ENCODE measurements around the gene ANKRD44. TPM values are rescaled to one million over a fixed set of nuclear protein-coding genes. Genes with fewer than 3 reads are reported as not detected.

Gene ANKRD44
- total RNA-seq, 6 experiments from 2014 or later, result 3.8 to 5.7 (median 4.7) TPM

DNA sequence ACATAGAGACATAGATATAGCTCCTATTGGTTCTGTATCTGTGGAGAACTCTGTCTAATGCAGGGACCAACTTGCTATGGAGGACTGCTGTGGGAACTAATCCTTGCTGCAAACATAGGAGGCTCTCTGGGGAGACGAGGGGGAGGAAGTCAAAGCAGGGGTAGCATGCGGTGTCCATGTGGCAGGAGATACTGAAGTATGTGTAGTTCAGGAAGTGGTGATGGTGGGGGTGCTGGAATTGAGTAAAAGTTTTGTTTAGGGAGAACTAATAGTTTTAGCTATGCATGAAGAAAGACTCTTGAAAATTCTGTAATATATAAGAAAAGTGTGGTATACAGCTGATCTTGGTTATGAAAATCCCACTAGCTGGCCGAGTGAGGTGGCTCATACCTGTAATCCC, 62.0 kb downstream of the ANKRD44 start:
- Mint-ChIP-seq H3K9me3 (no peaks in the 10 kb centered on the region), H3K36me3 (ENCODE audit: low read depth) (no peaks in the 10 kb centered on the region), H3K4me3 (no peak overlapping the region), H3K4me1 (ENCODE audit: low read depth) (peaks cover 8% of the 10 kb centered on the region), H3K27ac (no peak overlapping the region), H3K27me3 (ENCODE audit: insufficient read depth) (no peaks in the 10 kb centered on the region)
- no peak for DNase-seq
- TF ChIP-seq, protein P1, sequence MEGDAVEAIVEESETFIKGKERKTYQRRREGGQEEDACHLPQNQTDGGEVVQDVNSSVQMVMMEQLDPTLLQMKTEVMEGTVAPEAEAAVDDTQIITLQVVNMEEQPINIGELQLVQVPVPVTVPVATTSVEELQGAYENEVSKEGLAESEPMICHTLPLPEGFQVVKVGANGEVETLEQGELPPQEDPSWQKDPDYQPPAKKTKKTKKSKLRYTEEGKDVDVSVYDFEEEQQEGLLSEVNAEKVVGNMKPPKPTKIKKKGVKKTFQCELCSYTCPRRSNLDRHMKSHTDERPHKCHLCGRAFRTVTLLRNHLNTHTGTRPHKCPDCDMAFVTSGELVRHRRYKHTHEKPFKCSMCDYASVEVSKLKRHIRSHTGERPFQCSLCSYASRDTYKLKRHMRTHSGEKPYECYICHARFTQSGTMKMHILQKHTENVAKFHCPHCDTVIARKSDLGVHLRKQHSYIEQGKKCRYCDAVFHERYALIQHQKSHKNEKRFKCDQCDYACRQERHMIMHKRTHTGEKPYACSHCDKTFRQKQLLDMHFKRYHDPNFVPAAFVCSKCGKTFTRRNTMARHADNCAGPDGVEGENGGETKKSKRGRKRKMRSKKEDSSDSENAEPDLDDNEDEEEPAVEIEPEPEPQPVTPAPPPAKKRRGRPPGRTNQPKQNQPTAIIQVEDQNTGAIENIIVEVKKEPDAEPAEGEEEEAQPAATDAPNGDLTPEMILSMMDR (IDR thresholded peaks at IDR 0.05), result no peak

DNA sequence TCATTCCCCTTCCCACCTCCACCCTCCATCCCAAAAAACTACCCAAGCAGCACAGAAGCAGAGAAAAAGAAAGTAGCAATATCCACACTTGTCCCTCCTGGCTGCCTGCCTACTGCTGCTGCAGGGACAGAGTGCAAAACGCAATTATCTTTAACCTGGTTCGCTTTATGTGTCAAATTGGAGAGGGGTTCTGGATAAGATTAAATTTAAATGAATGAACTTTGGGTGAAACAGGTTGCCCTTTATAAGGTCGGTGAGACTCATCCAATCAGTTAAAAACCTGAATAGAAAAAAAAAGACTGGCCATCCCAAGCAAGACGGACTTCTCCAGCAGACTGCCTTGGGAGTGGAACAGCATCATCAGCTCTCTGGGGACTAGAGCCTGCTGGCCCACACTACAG, 62.6 kb downstream of the ANKRD44 start:
- Mint-ChIP-seq H3K27me3 (ENCODE audit: insufficient read depth) (no peaks in the 10 kb centered on the region), H3K4me3 (no peak overlapping the region), H3K4me1 (ENCODE audit: low read depth) (peaks cover 8% of the 10 kb centered on the region)

DNA sequence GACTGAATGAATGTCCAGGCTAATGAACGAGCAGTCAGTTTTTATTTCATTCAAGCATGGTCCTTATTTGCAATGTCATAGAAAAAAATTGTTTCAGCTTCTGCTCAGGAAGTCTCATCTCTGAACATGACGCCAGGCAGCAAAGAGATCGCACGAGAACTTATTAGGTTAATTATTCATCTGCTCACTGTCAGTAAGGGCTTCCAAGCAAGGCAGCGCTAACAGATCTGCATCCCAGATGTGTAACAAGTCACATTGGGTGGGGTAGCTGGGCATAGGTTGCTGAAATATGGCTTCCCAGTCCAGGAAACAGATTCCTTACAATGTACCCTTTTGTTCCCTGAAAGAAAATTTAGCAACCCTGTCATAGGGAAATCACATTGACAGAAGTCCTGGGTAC, 63.5 kb downstream of the ANKRD44 start:
- Mint-ChIP-seq H3K27me3 (ENCODE audit: insufficient read depth) (no peaks in the 10 kb centered on the region), H3K27ac (no peak overlapping the region), H3K4me1 (ENCODE audit: low read depth) (peaks cover 8% of the 10 kb centered on the region), H3K36me3 (ENCODE audit: low read depth) (no peaks in the 10 kb centered on the region), H3K9me3 (no peaks in the 10 kb centered on the region), H3K4me3 (no peak overlapping the region)
- no peak for DNase-seq
- TF ChIP-seq, protein P1 (IDR thresholded peaks at IDR 0.05), result no peak

More for the DNA sequence above, 62.6 kb downstream of the ANKRD44 start:
- Mint-ChIP-seq H3K27ac (no peak overlapping the region), H3K36me3 (ENCODE audit: low read depth) (no peaks in the 10 kb centered on the region), H3K9me3 (no peaks in the 10 kb centered on the region)
- TF ChIP-seq, protein P1 (IDR thresholded peaks at IDR 0.05), result no peak
- no peak for DNase-seq

DNA sequence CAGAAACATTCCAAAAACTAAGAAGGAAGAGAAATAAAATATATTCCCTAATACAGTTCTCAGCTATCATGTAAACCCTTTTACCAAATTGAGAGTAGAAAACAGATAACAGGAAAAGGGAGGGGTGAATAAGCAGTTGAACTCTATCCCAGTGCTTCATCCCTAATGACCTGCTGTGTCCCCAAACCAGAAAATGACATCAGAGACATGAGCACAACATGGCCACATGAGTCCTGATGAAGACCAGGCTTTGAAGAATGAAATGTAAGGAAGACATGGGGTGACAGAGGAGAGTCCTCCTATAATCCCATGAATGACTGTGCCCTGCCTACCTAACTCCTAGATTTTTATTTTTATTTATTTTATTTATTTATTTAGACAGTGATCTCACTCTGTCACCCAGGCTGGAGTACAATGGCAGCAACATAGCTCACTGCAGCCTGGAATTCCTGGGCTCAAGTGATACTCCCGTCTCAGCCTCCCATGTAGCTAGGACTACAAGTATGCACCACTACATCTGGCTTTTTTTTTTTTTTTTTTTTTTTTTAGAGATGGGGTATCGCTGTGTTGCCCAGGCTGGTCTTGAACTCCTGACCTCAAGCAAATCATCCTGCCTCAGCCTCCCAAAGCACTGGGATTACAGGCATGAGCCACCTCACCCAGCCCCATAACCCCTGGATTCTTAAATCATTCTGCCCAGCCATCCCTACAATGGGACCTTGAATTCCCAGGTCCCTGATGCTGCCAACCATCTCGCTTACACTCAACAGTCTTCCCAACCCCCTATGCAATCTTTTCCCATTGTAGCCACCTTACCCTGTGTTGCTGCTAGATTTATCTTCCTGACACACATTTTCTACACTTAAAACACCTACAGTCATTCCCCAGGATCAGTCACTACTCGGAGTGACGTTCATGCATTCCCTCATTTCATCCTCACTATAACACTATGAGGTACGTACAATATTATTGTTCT, 64.5 kb downstream of the ANKRD44 start:
- TF ChIP-seq, protein P1 (IDR thresholded peaks at IDR 0.05), result no peak
- Mint-ChIP-seq H3K4me3 (no peak overlapping the region), H3K27me3 (ENCODE audit: insufficient read depth) (no peaks in the 10 kb centered on the region), H3K9me3 (no peaks in the 10 kb centered on the region), H3K27ac (no peak overlapping the region), H3K4me1 (ENCODE audit: low read depth) (peaks cover under 1% of the 10 kb centered on the region; the same call in 1 of the 2 replicates), H3K36me3 (ENCODE audit: low read depth) (no peaks in the 10 kb centered on the region)
- DNase-seq, result no peak

DNA sequence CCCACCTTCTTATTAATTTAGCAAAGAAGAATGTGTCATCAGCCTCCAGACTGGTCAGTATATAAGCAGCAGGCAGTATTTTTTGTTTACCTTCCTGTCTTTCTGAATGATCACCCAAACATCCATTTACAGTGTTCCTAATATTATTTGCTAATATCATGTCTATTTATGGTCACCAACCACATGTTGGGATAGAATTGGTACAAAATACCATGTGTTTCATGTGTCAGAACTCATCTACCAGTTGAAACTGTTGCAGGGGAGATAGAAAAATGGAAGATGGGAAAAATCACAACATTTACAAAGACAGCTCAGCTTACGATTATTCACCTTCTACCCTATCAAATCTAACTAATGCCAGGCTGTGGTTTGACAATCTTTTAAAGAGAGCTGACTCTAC, 66.2 kb downstream of the ANKRD44 start:
- no peaks in the 10 kb centered on the region for H3K36me3 Mint-ChIP-seq (ENCODE audit: low read depth)
- DNase-seq, result no peak
- H3K9me3 Mint-ChIP-seq, result no peaks in the 10 kb centered on the region
- no peak overlapping the region for H3K4me3 Mint-ChIP-seq
- no peaks in the 10 kb centered on the region for H3K27me3 Mint-ChIP-seq (ENCODE audit: insufficient read depth)
- no peaks in the 10 kb centered on the region for H3K4me1 Mint-ChIP-seq (ENCODE audit: low read depth)
- no peak overlapping the region for H3K27ac Mint-ChIP-seq
- TF ChIP-seq, protein P1 (IDR thresholded peaks at IDR 0.05), result no peak

Measured in HFFc6 (cell line).